Measurements from ENCODE around the gene FMN1.

The FMN1 gene

GRCh38 chr15:33152502-33153109 lies 41.9 kb downstream of the FMN1 start:
- DNase-seq = no peak

GRCh38 chr15:33150971-33151370 lies 43.5 kb downstream of the FMN1 start:
- no peak for DNase-seq

GRCh38 chr15:33150431-33150941 lies 44.0 kb downstream of the FMN1 start:
- DNase-seq = no peak

GRCh38 chr15:33149919-33150318 lies 44.6 kb downstream of the FMN1 start:
- no peak for DNase-seq

- no peak for DNase-seq
These were observed 46.3 kb downstream of the FMN1 start for GRCh38 chr15:33148129-33148751.

GRCh38 chr15:33146051-33146450 lies 48.5 kb downstream of the FMN1 start:
- no peak for DNase-seq

GRCh38 chr15:33145447-33145846 lies 49.1 kb downstream of the FMN1 start:
- no peak for DNase-seq

- DNase-seq = no peak
These were observed 51.8 kb downstream of the FMN1 start for GRCh38 chr15:33142708-33143107.

- no peak for DNase-seq
These were observed 56.5 kb downstream of the FMN1 start for GRCh38 chr15:33138000-33138399.

- no peak for DNase-seq
These were observed 57.4 kb downstream of the FMN1 start for GRCh38 chr15:33137101-33137500.

GRCh38 chr15:33136353-33136752 lies 58.2 kb downstream of the FMN1 start:
- no peak for DNase-seq

GRCh38 chr15:33135355-33135781 lies 59.1 kb downstream of the FMN1 start:
- DNase-seq = no peak

- peak; percentile 18 for DNase-seq
These were observed 61.7 kb downstream of the FMN1 start for GRCh38 chr15:33132722-33133345.

- no peak for DNase-seq
These were observed 62.3 kb downstream of the FMN1 start for GRCh38 chr15:33132233-33132580.

- DNase-seq = no peak
These were observed 62.8 kb downstream of the FMN1 start for GRCh38 chr15:33131552-33132232.

- DNase-seq = peak; percentile 62
These were observed 67.8 kb downstream of the FMN1 start for GRCh38 chr15:33126559-33127290.

GRCh38 chr15:33125894-33126537 lies 68.5 kb downstream of the FMN1 start:
- no peak for DNase-seq

GRCh38 chr15:33124811-33125210 lies 69.7 kb downstream of the FMN1 start:
- DNase-seq = no peak

GRCh38 chr15:33124279-33124678 lies 70.2 kb downstream of the FMN1 start:
- no peak for DNase-seq

GRCh38 chr15:33119865-33120264 lies 74.6 kb downstream of the FMN1 start:
- no peak for DNase-seq

- no peak for DNase-seq
These were observed 75.2 kb downstream of the FMN1 start for GRCh38 chr15:33119273-33119672.

GRCh38 chr15:33116198-33116597 lies 78.3 kb downstream of the FMN1 start:
- DNase-seq = no peak
